PC-3 (cell line): Measurements from ENCODE around the gene WDR7.

Experiments
- CTCF ChIP-seq: fragments of 300-600 bp; sonication (generic); conservative IDR thresholded peaks from 2 replicates; pipeline ENCODE4 v1.5.1; 2017; ENCODE audit warnings: antibody characterized with exemption, low read depth, mild to moderate bottlenecking, low read length
- EZH2 ChIP-seq: fragments of 300-600 bp; sonication (generic); IDR thresholded peaks from one replicate; pipeline ENCODE4 v1.6.1; 2017; ENCODE audit warnings: antibody characterized with exemption, mild to moderate bottlenecking, low read length; ENCODE audit not compliant: unreplicated experiment
- EZH2phosphoT487 ChIP-seq: fragments of 300-600 bp; sonication (generic); IDR thresholded peaks from 2 replicates; pipeline ENCODE4 v1.6.1; 2018; ENCODE audit warnings: mild to moderate bottlenecking, antibody characterized with exemption, low read length, borderline replicate concordance

- TF ChIP-seq CTCF (no peak), EZH2 (no peak), EZH2phosphoT487 (no peak)
Observed at GRCh38 chr18:56747032-56747658, 96.0 kb downstream of the WDR7 start.
